GM21360 (cell line): Measurements from ENCODE around the gene RBM27.
"Not testable (repeated sequence)": the region's sequence is repeated elsewhere in the genome, so short reads cannot be mapped to it uniquely, and the experiment has no call there.

ENCODE experiments used
- ATAC-seq: cut with Tn5 transposase; IDR thresholded peaks from one replicate; pipeline ENCODE4 v1.9.1; 2021; ENCODE audit warnings: mild to moderate bottlenecking, moderate library complexity; ENCODE audit not compliant: unreplicated experiment

Gene RBM27

GRCh38 chr5:146203011-146203871, at the start of gene RBM27:
RBM27 (plus strand) TSS chr5:146203605; CDS start chr5:146203766, 161 bp downstream.
- ATAC-seq = peak; percentile 100

- no peak for ATAC-seq
These were observed 45.1 kb upstream of the RBM27 start for GRCh38 chr5:146158255-146158654.

GRCh38 chr5:146164382-146164781, 39.0 kb upstream of the RBM27 start:
- ATAC-seq = no peak

GRCh38 chr5:146165460-146165859, 37.9 kb upstream of the RBM27 start:
- ATAC-seq = no peak

- no peak for ATAC-seq
These were observed 37.5 kb upstream of the RBM27 start for GRCh38 chr5:146165903-146166302.

- ATAC-seq = no peak
These were observed 34.3 kb upstream of the RBM27 start for GRCh38 chr5:146169076-146169475.

- ATAC-seq = peak; percentile 82
These were observed 30.4 kb upstream of the RBM27 start for GRCh38 chr5:146173049-146173448.

GRCh38 chr5:146173597-146173996, 29.8 kb upstream of the RBM27 start:
- ATAC-seq = peak; percentile 96

- ATAC-seq = no peak
These were observed 26.6 kb upstream of the RBM27 start for GRCh38 chr5:146176805-146177204.

- no peak for ATAC-seq
These were observed 23.7 kb upstream of the RBM27 start for GRCh38 chr5:146179696-146180095.

- not testable (repeated sequence) for ATAC-seq
These were observed 20.0 kb upstream of the RBM27 start for GRCh38 chr5:146183403-146183802.

- no peak for ATAC-seq
These were observed 18.2 kb upstream of the RBM27 start for GRCh38 chr5:146185161-146185560.

- no peak for ATAC-seq
These were observed 15.0 kb upstream of the RBM27 start for GRCh38 chr5:146188358-146188757.

- no peak for ATAC-seq
These were observed 10.8 kb upstream of the RBM27 start for GRCh38 chr5:146192571-146193043.

- ATAC-seq = no peak
These were observed 10.1 kb upstream of the RBM27 start for GRCh38 chr5:146193285-146193684.

GRCh38 chr5:146194997-146195396, 8.4 kb upstream of the RBM27 start:
- ATAC-seq = not testable (repeated sequence)

- ATAC-seq = no peak
These were observed 6.9 kb upstream of the RBM27 start for GRCh38 chr5:146196459-146197048.

- no peak for ATAC-seq
These were observed 4.1 kb upstream of the RBM27 start for GRCh38 chr5:146199176-146199815.

GRCh38 chr5:146201795-146202194, 1.6 kb upstream of the RBM27 start:
- not testable (repeated sequence) for ATAC-seq

- no peak for ATAC-seq
These were observed 427 bp downstream of the RBM27 start for GRCh38 chr5:146203872-146204192.

- no peak for ATAC-seq
These were observed 2.2 kb downstream of the RBM27 start for GRCh38 chr5:146205499-146206202.
